NCI-H2196 (cell line): ENCODE results near the gene ATF7.
A peak's percentile ranks its signal among the peaks of the same experiment; 100 is the strongest.
"Not testable (repeated sequence)": the region's sequence is repeated elsewhere in the genome, so short reads cannot be mapped to it uniquely, and the experiment has no call there.

Experiments
- DNase-seq: peaks from one replicate; lab custom pipeline; 2025; ENCODE audit not compliant: unreplicated experiment; lab: John Stamatoyannopoulos, UW

Gene ATF7

GRCh38 chr12:53625946-53626701 is at the start of gene ATF7:
Gene ATF7, minus strand, starts transcription at chr12:53626382. Its CDS starts 25,382 bp downstream, at chr12:53601000.
- peak; percentile 97 for DNase-seq

GRCh38 chr12:53674977-53675700 is 49.0 kb upstream of the ATF7 start:
- DNase-seq = no peak

- no peak for DNase-seq
Measured at GRCh38 chr12:53670971-53671370, 44.8 kb upstream of the ATF7 start.

- no peak for DNase-seq
Measured at GRCh38 chr12:53670308-53670707, 44.1 kb upstream of the ATF7 start.

GRCh38 chr12:53667080-53667479 is 40.9 kb upstream of the ATF7 start:
- no peak for DNase-seq

GRCh38 chr12:53664936-53665335 is 38.8 kb upstream of the ATF7 start:
- DNase-seq = no peak

GRCh38 chr12:53664191-53664590 is 38.0 kb upstream of the ATF7 start:
- no peak for DNase-seq

GRCh38 chr12:53660041-53660440 is 33.9 kb upstream of the ATF7 start:
- DNase-seq = no peak

- DNase-seq = no peak
Measured at GRCh38 chr12:53659571-53659981, 33.4 kb upstream of the ATF7 start.

- peak; percentile 81 for DNase-seq
Measured at GRCh38 chr12:53659011-53659551, 32.9 kb upstream of the ATF7 start.

- DNase-seq = no peak
Measured at GRCh38 chr12:53657041-53657440, 30.9 kb upstream of the ATF7 start.

GRCh38 chr12:53653595-53653994 is 27.4 kb upstream of the ATF7 start:
- no peak for DNase-seq

GRCh38 chr12:53652366-53652765 is 26.2 kb upstream of the ATF7 start:
- DNase-seq = no peak

- no peak for DNase-seq
Measured at GRCh38 chr12:53651737-53652136, 25.6 kb upstream of the ATF7 start.

- DNase-seq = not testable (repeated sequence)
Measured at GRCh38 chr12:53646300-53646699, 20.1 kb upstream of the ATF7 start.

- DNase-seq = no peak
Measured at GRCh38 chr12:53645165-53645564, 19.0 kb upstream of the ATF7 start.

- no peak for DNase-seq
Measured at GRCh38 chr12:53644133-53644532, 18.0 kb upstream of the ATF7 start.

- no peak for DNase-seq
Measured at GRCh38 chr12:53643232-53643979, 17.2 kb upstream of the ATF7 start.

GRCh38 chr12:53638057-53638456 is 11.9 kb upstream of the ATF7 start:
- no peak for DNase-seq

GRCh38 chr12:53636641-53637040 is 10.5 kb upstream of the ATF7 start:
- DNase-seq = no peak

- DNase-seq = not testable (repeated sequence)
Measured at GRCh38 chr12:53635708-53636107, 9.5 kb upstream of the ATF7 start.
